SKM-1 treated with dmso at 0.1 percent for 144 hours (cell line): Measurements from ENCODE around the gene CRHBP.
"Not testable (repeated sequence)": the region's sequence is repeated elsewhere in the genome, so short reads cannot be mapped to it uniquely, and the experiment has no call there.

Source experiments
- DNase-seq: peaks from one replicate; lab custom pipeline; 2025; ENCODE audit not compliant: unreplicated experiment; lab: John Stamatoyannopoulos, UW

The CRHBP gene

GRCh38 chr5:76958991-76959767 lies 6.3 kb downstream of the CRHBP start:
- DNase-seq = no peak

- DNase-seq = no peak
Observed at GRCh38 chr5:76960004-76960625, 7.3 kb downstream of the CRHBP start.

GRCh38 chr5:76964060-76964459 lies 11.2 kb downstream of the CRHBP start:
- no peak for DNase-seq

- DNase-seq = no peak
Observed at GRCh38 chr5:76971511-76971910, 18.7 kb downstream of the CRHBP start.

- no peak for DNase-seq
Observed at GRCh38 chr5:76972689-76973088, 19.8 kb downstream of the CRHBP start.

- DNase-seq = peak; percentile 23
Observed at GRCh38 chr5:76974785-76975184, 21.9 kb downstream of the CRHBP start.

- no peak for DNase-seq
Observed at GRCh38 chr5:76978869-76979268, 26.0 kb downstream of the CRHBP start.

- DNase-seq = no peak
Observed at GRCh38 chr5:76980518-76981144, 27.8 kb downstream of the CRHBP start.

- no peak for DNase-seq
Observed at GRCh38 chr5:76982450-76982849, 29.6 kb downstream of the CRHBP start.

GRCh38 chr5:76983468-76983867 lies 30.6 kb downstream of the CRHBP start:
- no peak for DNase-seq

- no peak for DNase-seq
Observed at GRCh38 chr5:76986825-76987526, 34.1 kb downstream of the CRHBP start.

GRCh38 chr5:76990899-76991459 lies 38.1 kb downstream of the CRHBP start:
- DNase-seq = peak; percentile 9

- not testable (repeated sequence) for DNase-seq
Observed at GRCh38 chr5:76993436-76993835, 40.6 kb downstream of the CRHBP start.

GRCh38 chr5:76994337-76994736 lies 41.5 kb downstream of the CRHBP start:
- DNase-seq = no peak

- DNase-seq = not testable (repeated sequence)
Observed at GRCh38 chr5:76998251-76998650, 45.4 kb downstream of the CRHBP start.

- DNase-seq = peak; percentile 81
Observed at GRCh38 chr5:76999451-76999850, 46.6 kb downstream of the CRHBP start.

GRCh38 chr5:77003246-77003645 lies 50.4 kb downstream of the CRHBP start:
- DNase-seq = no peak

GRCh38 chr5:77006124-77006523 lies 53.3 kb downstream of the CRHBP start:
- DNase-seq = no peak

- DNase-seq = no peak
Observed at GRCh38 chr5:77008413-77008812, 55.6 kb downstream of the CRHBP start.

GRCh38 chr5:77010243-77010642 lies 57.4 kb downstream of the CRHBP start:
- no peak for DNase-seq

- no peak for DNase-seq
Observed at GRCh38 chr5:77011498-77011897, 58.7 kb downstream of the CRHBP start.
